ENCODE data around the gene SLC39A3. TPM values are rescaled to one million over a fixed set of nuclear protein-coding genes. Genes with fewer than 3 reads are reported as not detected.

Gene SLC39A3
- total RNA-seq, 1 experiment from 2014 or later: 39.1 TPM

- no peak overlapping the region for H3K4me2 ChIP-seq (ENCODE audit: low read length)
- ChIA-PET RAD21 (ENCODE audit: low non-redundant PET in 1 of 2, low total read pairs in 2 of 2, uncharacterized antibody in 2 of 2, unreplicated experiment in 2 of 2) (no interaction called here), CTCF (no interaction called here), POLR2A (no interaction called here)
- H2AFZ ChIP-seq (ENCODE audit: low read depth, low read length, poor library complexity, severe bottlenecking): no peak overlapping the region
- H3K4me1 ChIP-seq (ENCODE audit: control insufficient read depth in 1 of 2, insufficient read depth in 2 of 2, low read length in 2 of 2): peaks cover 10 to 17% of the 10 kb centered on the region in 2 experiments
- H3K27ac ChIP-seq (ENCODE audit: low read depth, low read length): no peak overlapping the region
- H3K9ac ChIP-seq (ENCODE audit: low read length): no peak overlapping the region
- H3K27me3 ChIP-seq (ENCODE audit: insufficient read depth, low read length): no peaks in the 10 kb centered on the region
- H3K36me3 ChIP-seq (ENCODE audit: control insufficient read depth in 1 of 2, insufficient read depth in 2 of 2, low read length in 2 of 2): no peaks in the 10 kb centered on the region
- no peaks in the 10 kb centered on the region for H4K20me1 ChIP-seq (ENCODE audit: insufficient read depth)
- TF ChIP-seq EZH2 (IDR thresholded peaks at IDR 0.05) (no peak), SP1 (IDR thresholded peaks at IDR 0.05; ENCODE audit: low read depth) (no peak), JUND (IDR thresholded peaks at IDR 0.05) (no peak), CBX3 (IDR thresholded peaks at IDR 0.05; ENCODE audit: low read depth) (no peak)
- BruUV-seq (replicated peaks): no TSS peak
- DNase-seq (ENCODE audit: low read depth, low spot score) (no peak), ATAC-seq (no peak)
- intact Hi-C loops (cut with micrococcal nuclease): no loop called here
- no peaks in the 10 kb centered on the region for H3K9me3 ChIP-seq (ENCODE audit: control insufficient read depth in 1 of 2, insufficient read depth in 1 of 2, low read depth in 1 of 2, low read length in 2 of 2)
- no peak overlapping the region for H3K4me3 ChIP-seq (replicated peaks in 1 of 2; ENCODE audit: low read depth in 1 of 2, low read length in 2 of 2)
- H3K9me2 ChIP-seq (ENCODE audit: insufficient read depth): no peaks in the 10 kb centered on the region
- no peaks in the 10 kb centered on the region for H3K79me2 ChIP-seq (ENCODE audit: insufficient read depth, low read length)
These were observed 12.2 kb downstream of the SLC39A3 start for GRCh38 chr19:2727640-2727944.

DNA sequence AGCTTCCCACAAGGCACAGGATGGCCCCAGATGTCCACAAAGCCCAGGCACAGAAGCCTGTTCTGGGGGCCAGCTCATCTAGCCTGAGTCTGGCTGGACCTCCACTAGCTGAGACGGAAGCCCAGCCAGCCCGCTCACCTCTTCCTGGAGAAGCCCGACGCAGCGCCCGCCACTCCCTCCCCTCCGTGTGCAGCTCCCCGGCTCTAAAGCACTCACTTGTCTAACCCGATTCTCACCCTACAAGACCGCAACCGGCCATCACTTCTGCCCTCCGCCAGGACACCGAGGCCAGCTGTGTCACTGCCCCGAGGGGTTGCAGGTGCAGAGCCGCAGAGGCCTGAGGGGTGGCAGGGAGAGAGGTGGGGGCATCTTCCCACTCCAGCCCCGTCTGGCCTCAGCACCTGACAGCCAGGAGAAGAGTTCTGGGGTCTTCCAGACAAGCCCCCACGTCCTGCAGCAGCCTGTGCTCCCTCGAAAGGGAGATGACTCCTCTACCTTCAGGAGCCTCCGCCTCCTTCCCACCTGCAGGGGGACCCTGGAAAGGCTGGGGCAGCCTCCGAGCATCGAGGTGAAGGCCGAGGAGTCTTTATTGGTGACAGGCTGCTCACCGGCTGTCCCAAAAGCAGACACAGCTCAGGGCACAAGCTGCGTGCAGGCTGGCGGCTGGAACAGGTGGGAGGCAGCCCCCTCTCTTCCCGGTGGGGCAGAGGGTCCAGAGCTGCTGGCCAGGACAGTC, 12.7 kb downstream of the SLC39A3 start:
- DNase-seq (ENCODE audit: low read depth, low spot score) (no peak), ATAC-seq (no peak)
- POLR2A ChIA-PET: no interaction called here
- H3K4me2 ChIP-seq (ENCODE audit: low read length): no peak overlapping the region
- RAD21 ChIA-PET (ENCODE audit: low non-redundant PET in 1 of 2, low total read pairs in 2 of 2, uncharacterized antibody in 2 of 2, unreplicated experiment in 2 of 2): no interaction called here
- no peak overlapping the region for H3K27ac ChIP-seq (ENCODE audit: low read depth, low read length)
- no peaks in the 10 kb centered on the region for H3K9me3 ChIP-seq (ENCODE audit: control insufficient read depth in 1 of 2, insufficient read depth in 1 of 2, low read depth in 1 of 2, low read length in 2 of 2)
- no peaks in the 10 kb centered on the region for H4K20me1 ChIP-seq (ENCODE audit: insufficient read depth)
- H3K9ac ChIP-seq (ENCODE audit: low read length): no peak overlapping the region
- CTCF ChIA-PET: no interaction called here
- H3K9me2 ChIP-seq (ENCODE audit: insufficient read depth): no peaks in the 10 kb centered on the region
- no peaks in the 10 kb centered on the region for H3K36me3 ChIP-seq (ENCODE audit: control insufficient read depth in 1 of 2, insufficient read depth in 2 of 2, low read length in 2 of 2)
- H3K27me3 ChIP-seq (ENCODE audit: insufficient read depth, low read length): no peaks in the 10 kb centered on the region
- H3K4me1 ChIP-seq (ENCODE audit: control insufficient read depth in 1 of 2, insufficient read depth in 2 of 2, low read length in 2 of 2): peaks cover 15 to 22% of the 10 kb centered on the region in 2 experiments
- H2AFZ ChIP-seq (ENCODE audit: low read depth, low read length, poor library complexity, severe bottlenecking): no peak overlapping the region
- no TSS peak for BruUV-seq (replicated peaks)
- no peak overlapping the region for H3K4me3 ChIP-seq (replicated peaks in 1 of 2; ENCODE audit: low read depth in 1 of 2, low read length in 2 of 2)
- intact Hi-C loops (cut with micrococcal nuclease): no loop called here
- H3K79me2 ChIP-seq (ENCODE audit: insufficient read depth, low read length): no peaks in the 10 kb centered on the region
- TF ChIP-seq RAD21 (IDR thresholded peaks at IDR 0.05; ENCODE audit: low read depth): no peak
- no peak for TF ChIP-seq EZH2 (IDR thresholded peaks at IDR 0.05)
- TF ChIP-seq SIN3A (IDR thresholded peaks at IDR 0.05; ENCODE audit: low read depth): no peak
- no peak for TF ChIP-seq TCF7L2 (IDR thresholded peaks at IDR 0.05; ENCODE audit: borderline replicate concordance, extremely low read depth, insufficient read depth, insufficient read length)
- TF ChIP-seq REST (IDR thresholded peaks at IDR 0.05; ENCODE audit: low read depth): no peak
- TF ChIP-seq CBX3 (IDR thresholded peaks at IDR 0.05; ENCODE audit: low read depth): no peak
- TF ChIP-seq YY1 (IDR thresholded peaks at IDR 0.05; ENCODE audit: extremely low read depth, insufficient replicate concordance, low read depth, low read length): no peak
- no peak for TF ChIP-seq POLR2AphosphoS5 (IDR thresholded peaks at IDR 0.05; ENCODE audit: low read depth, low read length)
- no peak for TF ChIP-seq ZFX (IDR thresholded peaks at IDR 0.05)
- TF ChIP-seq POLR2A (IDR thresholded peaks at IDR 0.05; ENCODE audit: borderline replicate concordance, extremely low read depth, insufficient read depth, insufficient read length): no peak
- TF ChIP-seq FOSL1 (IDR thresholded peaks at IDR 0.05; ENCODE audit: low read depth): no peak
- no peak for TF ChIP-seq MAX (IDR thresholded peaks at IDR 0.05)
- TF ChIP-seq JUND (IDR thresholded peaks at IDR 0.05): no peak
- TF ChIP-seq, protein P1, sequence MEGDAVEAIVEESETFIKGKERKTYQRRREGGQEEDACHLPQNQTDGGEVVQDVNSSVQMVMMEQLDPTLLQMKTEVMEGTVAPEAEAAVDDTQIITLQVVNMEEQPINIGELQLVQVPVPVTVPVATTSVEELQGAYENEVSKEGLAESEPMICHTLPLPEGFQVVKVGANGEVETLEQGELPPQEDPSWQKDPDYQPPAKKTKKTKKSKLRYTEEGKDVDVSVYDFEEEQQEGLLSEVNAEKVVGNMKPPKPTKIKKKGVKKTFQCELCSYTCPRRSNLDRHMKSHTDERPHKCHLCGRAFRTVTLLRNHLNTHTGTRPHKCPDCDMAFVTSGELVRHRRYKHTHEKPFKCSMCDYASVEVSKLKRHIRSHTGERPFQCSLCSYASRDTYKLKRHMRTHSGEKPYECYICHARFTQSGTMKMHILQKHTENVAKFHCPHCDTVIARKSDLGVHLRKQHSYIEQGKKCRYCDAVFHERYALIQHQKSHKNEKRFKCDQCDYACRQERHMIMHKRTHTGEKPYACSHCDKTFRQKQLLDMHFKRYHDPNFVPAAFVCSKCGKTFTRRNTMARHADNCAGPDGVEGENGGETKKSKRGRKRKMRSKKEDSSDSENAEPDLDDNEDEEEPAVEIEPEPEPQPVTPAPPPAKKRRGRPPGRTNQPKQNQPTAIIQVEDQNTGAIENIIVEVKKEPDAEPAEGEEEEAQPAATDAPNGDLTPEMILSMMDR (IDR thresholded peaks at IDR 0.05 in 2 of 3, conservative IDR thresholded peaks at IDR 0.05 in 1 of 3; ENCODE audit: borderline replicate concordance in 1 of 3, insufficient read depth in 1 of 3, low read depth in 2 of 3, low read length in 2 of 3): no peak
- no peak for TF ChIP-seq ATF3 (IDR thresholded peaks at IDR 0.05)

Data from HCT116 (cell line).